Activated CD4-positive, alpha-beta T cell treated with anti-CD3 and anti-CD28 coated beads for 48 hours (primary cell): ENCODE results near the gene KNCN.

Experiments used
- DNase-seq: peaks from one replicate; pipeline ENCODE4 v3.0.0-alpha.2; 2020

Gene KNCN

DNA sequence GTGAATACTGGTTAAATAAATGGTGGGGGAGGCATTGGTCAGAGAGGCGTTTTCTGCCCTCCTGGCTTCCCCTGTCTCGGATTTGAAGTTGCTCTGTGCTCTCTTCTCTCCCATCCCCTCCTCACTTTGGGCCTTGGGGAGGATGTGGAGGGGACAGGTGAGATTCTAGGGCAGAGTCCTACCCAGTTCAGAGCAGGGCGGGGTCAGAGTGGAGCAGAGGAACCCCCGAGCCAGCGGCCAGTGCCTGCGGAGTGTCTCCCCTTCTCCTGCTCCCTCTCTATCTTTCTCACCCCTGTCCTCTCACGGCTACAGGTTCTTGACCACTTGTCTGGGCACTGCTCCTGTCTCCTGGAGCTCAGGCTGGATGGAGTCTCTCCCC is 8.1 kb downstream of the KNCN start:
- DNase-seq, result no peak

DNA sequence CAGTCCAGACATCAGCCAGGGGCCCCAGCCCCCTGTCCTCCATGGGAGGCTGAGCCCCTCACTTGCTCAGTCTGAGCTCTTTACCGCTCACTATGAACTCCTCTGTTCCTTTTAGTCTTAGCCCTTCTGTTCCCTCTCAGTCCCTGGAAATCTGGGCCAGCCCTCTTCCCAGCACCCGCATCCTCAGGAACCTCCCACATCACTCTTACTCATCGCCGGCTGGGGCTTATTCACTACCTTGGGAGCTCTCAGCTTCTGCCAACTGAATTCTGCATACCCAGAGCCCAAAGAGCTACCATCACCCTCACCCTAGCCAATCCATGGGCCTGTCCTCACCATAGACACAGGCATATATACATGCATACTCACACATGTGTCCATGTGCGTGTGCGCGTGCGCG is 11.5 kb downstream of the KNCN start:
- DNase-seq, result no peak

DNA sequence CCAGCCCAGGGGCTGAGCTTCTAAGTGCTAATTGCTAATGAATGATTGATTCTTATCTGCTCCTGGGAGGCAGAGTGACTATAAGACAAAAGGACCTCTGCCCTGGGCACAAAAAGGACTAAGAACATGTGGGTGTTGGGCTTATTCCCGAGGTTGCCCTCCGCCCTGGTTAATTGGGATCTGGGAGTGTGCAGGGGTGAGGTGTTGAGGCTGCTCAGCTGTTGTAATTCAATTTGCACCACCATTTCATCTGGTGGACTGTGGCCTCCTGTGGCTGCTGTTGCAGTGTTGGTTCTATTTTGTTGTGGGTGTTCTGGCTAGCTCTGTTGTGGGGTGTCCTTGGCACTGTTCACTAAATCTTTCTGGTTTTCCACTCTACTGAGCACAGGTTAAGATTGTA is 13.3 kb downstream of the KNCN start:
- DNase-seq, result no peak

DNA sequence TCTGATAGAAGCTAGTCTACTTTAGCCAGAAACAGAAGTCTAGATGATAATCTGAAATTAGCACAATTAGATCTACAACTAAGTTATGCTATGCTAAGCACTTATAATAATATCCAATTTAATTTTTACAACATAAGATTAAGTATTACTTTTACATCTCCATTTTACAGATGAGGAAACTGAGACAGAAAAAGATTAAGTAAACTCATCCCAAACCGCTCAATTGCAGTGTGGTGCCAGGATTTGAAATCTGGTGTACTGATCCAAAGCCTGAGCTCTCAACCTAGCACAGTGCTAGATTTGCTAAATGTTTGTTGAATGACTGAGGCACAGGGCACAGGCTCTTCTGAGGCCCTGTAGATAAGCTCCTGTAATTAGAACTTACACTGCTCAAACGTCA is 13.8 kb downstream of the KNCN start:
- no peak for DNase-seq

DNA sequence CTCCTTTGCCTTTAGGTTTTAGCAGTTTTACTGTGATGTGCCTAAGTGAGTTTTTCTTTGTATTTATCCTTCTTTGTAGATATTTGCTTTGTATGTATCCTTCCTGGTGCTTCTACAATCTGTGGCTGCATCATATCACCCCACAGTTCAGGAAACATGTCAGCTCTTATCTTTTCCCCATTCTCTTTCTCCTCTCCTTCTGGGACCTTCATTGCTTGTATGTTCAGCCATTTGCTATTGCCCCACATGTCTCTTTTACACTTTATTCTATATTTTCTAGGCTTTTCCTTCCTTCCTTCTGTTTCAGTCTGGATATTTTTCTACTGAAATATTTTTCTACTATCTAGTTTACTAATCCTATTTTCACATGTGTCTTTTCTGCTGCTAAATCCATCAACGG is 14.9 kb downstream of the KNCN start:
- no peak for DNase-seq

DNA sequence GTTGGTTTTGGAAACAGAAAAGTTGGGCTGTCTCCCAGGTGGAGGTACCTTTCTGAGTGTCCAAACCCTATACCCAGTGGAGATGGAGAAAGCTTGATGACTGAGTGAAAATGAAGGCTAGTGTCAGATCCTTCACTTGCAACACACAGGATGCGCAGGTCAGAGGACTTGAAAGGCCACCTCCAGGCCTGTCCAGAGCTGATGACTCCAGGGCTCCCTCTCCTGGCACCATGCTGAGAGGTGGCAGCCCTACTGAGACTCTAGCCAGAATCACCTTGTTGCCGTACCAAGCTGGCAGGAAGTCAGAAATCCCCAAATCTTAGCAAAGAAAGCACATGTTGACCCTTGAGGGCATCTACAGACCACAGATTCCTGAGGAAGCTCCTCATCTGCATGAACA is 16.4 kb downstream of the KNCN start:
- peak; percentile 43 for DNase-seq

DNA sequence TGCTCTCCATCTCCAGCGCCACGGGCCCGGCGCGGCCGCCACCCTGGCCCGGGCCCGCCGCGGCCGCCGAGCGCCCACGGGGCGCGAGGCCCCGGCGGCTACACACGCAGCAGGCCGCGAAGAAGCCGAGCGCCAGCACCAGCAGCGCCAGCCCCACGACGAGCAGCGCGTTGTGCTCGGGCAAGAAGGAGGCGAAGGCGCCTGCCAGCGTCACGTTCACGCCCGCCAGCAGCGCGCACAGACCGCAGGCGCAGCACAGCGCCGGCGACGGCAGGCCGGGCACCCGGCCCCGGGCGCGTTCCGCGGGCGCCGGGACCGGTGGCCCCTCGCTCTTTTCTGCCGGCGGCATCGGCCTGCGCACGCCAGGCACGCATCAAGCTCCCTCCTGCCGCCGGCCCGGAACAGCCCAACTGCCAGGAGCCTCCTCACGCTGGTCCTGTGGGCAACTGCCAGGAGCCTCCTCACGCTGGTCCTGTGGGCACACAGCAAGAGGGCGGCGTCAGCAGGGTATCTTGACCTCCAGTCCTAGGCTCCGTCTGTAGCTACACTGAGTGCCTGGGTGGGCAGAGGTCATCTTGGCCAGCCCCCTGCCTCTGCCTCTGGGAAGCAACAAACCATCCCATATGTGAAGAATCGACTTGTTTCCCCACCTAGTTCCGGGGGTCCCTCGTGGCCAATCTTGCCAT is 18.1 kb downstream of the KNCN start:
- peak; percentile 55 for DNase-seq

DNA sequence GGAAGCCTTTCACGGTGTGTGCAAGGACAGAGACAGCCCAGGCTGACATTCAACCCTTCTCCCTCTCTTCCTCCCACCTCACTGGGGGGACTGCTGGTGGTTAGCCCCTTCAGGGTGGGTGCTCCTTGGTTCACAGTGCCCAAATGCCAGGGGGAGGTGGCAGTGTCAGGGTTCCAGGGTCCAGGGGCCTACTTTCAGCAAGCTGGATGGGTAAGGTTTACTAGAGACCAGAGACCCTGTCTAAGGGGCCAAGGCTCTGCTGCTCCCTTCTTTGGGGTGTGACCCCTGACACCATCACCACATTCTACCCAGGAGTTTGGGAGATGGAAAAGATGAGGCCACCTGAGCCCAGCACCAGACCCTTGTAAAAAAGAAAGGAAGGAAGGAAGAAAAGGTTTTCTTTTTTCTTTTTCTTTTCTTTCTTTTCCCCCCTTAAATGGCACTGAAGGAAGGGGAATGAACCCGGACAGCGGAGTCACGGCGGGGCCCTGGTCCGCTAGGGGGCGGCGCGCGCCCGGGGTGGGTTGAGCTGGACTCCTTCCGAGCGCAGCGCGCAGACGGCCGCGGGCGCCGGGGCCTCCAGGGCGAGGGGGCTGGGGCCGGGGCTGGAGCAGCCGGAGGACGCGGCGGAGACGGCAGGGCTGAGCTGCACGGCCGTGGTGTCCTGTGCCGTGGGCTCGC is 18.8 kb downstream of the KNCN start:
- DNase-seq, result peak; percentile 76

DNA sequence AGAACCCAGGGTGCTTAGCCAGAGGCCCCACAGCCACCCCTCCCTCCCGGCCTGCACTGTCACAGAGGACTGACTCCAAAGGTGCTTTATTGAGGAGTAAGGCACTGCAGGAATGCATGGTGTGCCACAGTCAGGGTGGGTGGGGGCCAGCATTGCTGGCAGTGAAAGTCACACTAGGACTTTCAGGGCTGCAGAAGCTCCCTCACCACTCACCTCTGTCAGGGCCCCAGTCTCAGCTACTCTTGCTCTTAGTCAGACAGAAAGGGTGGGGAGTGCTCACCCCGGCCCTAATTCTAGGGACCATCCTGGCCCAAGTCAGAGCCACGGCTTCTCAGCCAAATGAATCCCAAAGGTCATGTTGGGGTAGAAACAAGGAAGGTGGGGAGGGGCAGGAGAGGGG is 19.4 kb downstream of the KNCN start:
- DNase-seq, result peak; percentile 39

DNA sequence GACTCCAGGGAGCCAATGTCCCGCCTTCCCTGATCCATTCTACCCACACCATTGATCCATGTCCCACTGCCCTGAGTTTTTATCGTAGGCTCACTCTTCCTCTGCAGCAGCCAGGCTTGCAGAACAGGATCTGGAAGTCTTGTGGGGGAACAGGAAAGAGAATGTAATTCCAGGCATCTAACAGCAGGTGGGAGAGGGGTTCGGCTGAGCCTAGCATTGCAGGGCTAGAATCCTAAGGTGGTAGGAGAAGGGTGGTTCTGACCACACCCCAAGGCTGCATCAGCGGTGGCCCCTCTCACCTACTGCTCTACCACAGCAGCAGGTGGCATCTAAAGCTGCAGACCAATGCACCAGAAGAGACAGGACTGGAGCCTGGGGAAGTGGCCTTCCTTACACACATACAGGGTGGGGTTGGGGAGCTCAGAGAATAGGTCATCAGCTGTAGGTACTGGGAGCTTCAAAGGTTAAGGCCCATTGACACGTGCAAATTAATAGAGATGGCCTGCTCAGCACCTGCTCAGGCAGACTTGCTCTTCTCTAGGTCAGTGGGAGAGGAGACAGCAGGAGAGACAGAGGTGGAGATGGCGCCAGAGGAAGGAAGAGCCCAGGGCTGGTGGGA is 20.5 kb downstream of the KNCN start:
- DNase-seq, result no peak

DNA sequence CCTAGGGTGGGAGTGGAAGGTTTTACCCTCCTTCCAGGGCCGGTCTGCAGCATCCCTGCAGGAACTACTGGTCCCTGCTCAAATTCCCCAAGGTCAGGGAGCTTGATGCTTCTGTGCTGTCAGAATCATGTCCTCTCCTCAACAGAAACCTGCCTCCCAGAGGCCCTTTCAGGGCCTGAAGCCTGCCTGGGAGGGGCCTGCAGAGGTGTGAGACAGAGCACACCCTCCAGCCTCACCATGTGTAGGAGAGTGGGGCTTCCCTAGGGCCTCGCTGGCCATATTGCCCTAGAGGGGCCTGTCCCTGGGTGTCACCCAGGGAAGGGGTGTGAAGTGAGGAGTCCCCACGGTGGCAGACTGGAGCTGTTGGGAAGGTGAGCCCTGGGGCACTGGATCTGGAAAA is 21.1 kb downstream of the KNCN start:
- no peak for DNase-seq

DNA sequence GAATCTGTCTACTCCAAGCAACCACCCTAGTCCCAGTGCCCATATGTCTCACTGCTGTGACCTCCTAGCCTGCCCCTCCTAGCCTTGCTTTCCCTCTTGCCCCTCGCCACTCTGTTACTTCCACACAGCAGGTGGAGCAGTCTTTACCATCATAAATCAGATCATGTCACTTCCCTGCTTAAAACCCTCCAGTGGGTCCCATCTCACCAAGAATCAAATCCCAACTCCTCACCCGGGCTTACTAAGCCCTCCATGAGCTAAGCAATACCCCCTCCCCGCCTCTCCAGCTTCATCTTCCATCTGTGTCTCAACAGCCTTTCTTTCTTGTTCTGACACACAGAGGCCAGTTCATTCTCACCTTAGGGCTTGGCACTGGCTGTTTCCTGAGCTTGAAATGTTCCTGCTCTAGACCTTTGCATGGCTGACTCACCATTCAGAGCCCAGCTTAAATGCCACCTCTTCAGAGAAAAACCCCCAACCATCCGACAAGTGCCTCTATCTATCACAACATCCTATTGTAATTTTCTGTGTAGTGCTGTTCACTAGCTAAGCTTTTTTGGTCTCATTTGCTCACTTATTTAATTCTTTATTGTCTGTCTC is 22.3 kb downstream of the KNCN start:
- peak; percentile 27 for DNase-seq

DNA sequence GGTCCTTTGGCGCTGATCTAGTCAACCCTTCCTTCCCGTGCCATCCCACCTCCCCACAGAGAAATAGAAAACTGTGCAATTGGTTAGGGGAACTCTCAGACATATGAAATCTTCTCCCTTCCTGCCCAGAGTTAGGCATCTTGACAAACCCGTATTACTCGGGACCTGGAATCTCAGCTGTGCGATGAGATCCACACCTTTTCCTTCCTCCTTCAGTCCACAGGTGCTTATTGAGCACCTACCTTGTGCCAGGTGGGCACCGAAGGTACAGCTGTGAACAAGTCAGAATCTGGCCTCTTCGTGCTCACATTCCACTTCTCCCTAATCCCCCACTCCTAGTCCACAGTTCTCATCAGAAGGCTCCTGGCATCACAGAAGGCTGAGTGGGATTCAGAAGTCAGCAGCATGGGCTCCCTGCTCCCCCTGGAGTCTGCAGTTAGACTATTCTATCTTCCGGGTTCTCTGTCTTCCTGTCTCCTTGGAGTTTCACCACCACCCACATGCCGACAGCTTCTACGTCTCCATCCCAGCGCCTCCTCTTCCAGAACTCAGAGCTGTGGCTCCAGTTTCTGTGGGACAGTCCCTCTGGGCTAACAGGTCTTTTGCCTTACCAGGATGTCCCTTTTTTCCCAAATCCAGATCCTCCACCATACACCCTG is 23.0 kb downstream of the KNCN start:
- DNase-seq, result no peak

DNA sequence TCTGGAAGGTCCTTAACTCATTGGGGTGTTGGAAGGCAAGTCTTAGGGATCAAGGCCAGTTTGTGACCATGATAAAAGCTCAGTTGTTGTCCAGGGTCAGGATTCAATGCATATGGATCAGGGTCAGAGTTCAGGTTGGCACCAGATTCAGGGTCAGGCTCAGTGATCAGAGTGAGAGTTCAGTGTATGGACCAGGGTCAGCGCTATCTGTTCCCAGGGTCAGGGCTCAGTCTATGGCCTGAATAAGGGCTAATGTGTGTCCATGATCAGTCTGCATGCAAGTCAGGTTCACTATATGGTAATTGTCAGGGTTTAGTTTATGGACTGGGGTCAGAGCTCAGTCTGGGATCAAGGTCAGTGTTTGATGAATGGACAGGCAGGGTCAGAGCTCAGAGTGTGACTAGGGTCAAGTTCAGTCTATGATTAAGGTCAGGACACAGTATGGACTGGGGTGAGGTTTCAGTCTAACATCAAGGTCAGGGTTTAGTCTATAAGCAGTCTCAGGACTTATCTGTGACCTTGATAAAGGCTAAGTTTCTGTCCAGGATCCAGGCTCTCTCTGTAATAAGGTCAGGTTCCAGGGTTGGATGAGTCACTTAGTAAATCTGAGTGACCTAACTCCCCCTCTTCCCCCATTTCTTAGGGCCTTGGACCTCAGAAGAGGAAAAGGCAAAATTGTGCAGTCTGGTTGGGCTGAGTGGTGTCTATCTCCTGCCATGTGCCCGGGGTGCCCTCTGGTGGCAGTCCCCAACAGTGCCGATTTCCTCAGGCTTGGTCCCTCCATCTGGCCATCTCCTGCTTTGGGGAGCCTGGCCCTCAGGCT is 23.8 kb downstream of the KNCN start:
- peak; percentile 88 for DNase-seq

DNA sequence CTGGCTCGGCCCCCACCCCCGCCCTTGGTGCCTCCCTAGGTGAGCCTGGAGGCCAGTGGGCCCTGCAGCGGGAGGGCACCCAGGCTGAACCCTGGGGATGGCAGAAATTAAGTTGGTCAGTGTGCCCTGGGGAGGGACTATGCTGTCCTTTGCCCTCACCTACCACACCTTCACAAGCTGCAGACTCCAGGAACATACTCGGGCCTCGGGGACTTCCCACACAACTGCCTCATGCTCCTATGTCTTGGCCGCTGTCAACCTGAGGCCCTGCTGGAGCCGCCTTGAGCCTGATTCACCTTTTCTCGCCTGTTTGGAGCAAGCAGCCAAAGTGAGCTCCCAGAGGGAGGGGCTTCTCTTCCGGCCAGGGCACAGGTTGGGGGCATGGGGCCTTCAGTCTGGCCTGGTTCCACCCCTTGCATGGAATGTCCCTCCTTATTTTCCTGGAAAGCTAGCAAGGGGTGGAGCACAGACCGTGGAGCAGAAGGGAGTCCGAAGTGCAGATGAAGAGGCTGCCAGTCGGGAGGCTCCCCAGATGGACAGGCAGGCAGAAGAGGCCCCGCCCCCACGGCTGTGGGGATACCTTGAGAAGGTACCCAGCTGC is 24.7 kb downstream of the KNCN start:
- DNase-seq, result no peak

DNA sequence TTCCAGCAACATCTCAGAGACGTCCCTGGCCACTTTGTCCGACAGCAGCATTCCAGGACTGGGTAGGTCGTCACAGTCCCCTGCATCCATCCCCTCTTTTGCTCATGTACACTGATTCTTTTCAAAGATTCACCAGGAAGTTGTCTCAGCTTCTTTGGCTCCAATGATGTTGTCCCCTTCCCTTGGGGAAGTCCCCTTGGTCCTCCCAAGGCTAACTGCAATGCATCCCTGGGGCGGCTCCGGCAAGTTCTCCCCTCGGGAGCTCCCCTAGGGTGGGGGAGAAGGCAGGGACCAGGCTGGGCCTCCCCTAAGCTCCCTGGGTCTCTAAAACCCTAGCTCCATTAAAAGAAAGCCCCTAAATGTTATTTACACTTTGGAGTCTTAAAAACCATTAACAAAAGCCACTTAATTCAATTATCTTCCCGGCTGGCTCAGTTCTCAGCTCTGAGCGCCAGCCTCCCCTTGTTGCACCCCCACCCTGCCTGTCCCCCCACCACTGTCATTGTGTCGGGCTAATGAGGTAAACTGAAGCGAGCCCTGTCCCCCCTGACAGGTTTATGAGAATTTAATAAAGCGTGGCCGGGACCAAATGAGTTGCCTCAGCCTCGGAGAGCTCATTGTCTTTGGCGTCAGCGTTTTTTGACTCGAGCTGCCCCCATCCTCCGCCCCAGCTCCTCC is 25.3 kb downstream of the KNCN start:
- DNase-seq, result no peak

DNA sequence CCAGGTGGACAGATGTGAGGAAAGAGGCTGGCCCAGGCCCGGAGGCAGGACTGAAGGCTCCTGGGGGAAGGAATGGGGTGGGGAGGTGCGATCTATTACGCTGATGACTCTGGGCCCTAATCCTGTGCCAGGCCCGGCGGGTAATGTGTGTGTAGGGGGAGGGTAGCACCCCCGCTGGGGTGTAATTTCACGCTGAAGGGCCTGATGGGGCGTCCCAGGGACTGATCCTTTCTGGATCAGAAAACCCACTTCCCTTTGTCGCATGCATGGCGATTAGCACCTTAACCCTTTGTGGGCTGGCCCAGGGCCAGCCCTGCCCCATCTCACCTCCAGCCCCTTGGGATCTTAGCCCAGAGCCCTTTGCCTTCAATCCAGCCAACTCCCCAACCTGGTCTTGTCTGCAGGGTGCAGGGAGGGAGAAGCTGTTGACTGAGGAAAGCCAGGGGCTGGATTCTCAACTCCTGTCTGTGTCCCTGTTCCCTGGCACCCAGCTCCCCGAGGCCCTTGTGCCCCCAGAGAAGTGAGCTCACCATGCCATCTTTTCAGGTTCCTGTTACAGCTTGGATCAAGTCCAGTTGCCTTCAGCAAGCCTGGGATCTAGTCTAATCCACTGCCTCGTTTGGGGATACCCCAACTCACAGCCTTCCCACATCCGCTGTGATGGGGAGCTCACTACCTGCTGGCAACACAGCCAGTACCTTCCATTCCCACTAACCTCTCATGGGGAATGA is 26.0 kb downstream of the KNCN start:
- DNase-seq, result no peak

DNA sequence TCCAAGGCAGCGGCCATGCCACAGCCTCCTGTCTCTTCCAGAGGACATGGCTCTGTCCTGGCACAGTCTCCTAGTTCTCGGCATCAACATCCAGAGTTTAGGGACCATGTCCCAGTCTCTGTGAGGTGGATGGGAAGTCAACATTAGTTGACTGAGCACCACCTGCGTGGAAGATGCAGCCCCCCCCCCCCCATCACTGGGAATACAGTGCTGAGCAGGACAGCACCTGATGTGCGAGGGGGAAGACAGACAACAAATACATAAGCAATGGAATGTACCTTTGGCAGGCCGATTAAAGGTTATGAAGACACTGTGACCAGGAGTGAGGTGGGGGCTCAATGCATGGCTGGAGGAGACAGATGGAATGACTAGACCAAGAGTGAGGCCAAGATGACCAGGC is 26.6 kb downstream of the KNCN start:
- no peak for DNase-seq

DNA sequence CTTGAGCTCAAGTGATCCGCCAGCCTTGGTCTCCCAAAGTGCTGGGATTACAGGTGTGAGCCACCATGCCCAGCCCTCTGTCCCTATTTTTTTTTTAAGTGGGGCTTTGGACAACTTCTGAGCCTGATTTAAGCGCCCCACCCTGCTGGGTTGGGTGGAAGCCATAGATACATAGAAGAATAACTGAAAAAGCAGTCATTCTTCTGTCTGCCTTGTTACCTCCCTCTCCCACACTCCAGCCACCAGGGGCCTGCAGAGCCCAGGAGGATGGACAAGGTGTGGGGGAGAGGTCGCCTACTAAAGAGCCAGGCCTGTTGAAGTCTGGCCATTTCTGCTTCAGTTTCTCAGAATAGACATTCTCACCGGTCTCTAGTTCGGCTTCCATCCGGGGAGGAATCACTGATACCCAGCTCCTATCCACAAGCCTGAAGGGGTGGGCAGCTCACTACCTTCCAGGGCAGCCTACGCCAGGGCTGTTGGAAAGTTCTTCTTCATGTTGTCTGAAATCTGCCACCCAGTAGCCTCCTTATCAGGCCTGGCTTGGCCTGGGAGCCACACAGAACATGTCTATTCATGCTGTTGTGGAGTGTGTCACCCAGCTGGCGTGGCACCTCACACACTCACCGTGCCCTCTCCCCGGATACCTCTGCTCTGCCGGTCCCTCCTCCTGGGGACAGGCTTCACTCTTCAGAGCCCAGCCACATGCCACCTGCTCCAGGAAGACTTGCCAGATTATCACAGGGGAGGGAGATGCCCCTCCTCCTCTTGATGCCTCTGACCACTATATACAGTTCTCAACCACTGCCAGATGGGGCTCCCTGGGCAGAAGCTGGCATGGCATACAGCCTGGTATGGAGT is 27.7 kb downstream of the KNCN start:
- DNase-seq, result no peak

DNA sequence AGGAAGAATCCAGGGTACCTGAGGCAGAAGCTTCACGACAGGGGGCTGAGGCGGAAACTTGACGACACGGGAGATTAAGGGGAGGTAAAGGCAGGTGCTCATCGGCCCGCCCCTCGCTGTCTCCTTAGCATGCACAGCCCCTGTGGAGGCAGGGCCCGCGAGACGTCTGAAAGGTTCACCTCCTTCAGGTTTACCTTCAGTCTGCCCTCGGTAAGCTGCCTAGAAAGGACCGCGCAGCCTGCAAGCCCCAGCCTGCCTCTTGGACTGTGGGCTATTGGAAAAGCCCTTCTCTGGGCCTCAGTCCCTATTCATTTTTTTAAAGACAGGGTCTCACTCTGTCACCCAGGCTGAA is 28.5 kb downstream of the KNCN start:
- no peak for DNase-seq
